IMR-90 (cell line): ENCODE data around the gene FAM149B1. TPM values are rescaled to one million over a fixed set of nuclear protein-coding genes. Genes with fewer than 3 reads are reported as not detected.

Experiments
- microRNA-seq, 2 experiments: library from miRNA; stranded (forward) in 1 of 2; unstranded in 1 of 2; fragments of 10-50 nt in 1 of 2; fragments of <30 nt in 1 of 2; gene quantifications in 1 of 2; microRNA quantifications in 1 of 2; one replicate each; pipeline versions ENCODE3 to v1.1.0; 2013 to 2020; ENCODE audit not compliant: insufficient read depth in 1 of 2, insufficient read length in 1 of 2, unreplicated experiment in 1 of 2
- polyA plus RNA-seq, 3 experiments: library from polyadenylated mRNA; depleted of rRNA; stranded (reverse); fragments of >200 nt; gene quantifications; 2 replicates each; pipeline ENCODE4 v1.2.3, GENCODE V29; 2012; ENCODE audit warnings: low replicate concordance in 1 of 3
- small RNA-seq, 5 experiments: library from RNA; depleted of rRNA; stranded (forward); fragments of <200 nt; gene quantifications; one replicate each; pipeline ENCODE3, GENCODE V24; 2012
- total RNA-seq: library from RNA; depleted of rRNA; stranded (reverse); fragments of >200 nt; gene quantifications from 2 replicates; pipeline ENCODE4 v1.2.3, GENCODE V29; 2012; rRNA removed

The FAM149B1 gene
- total and polyA plus RNA-seq, 2 of the 4 experiments (the other 2 are of a cell fraction) = 21.7 to 28.3 TPM

Small RNA genes within 50 kb of the gene (microRNA-seq; reads per million reads assigned to microRNA genes)
- not detected for gene RF00019 (ENCODE audit: insufficient read depth, insufficient read length)
- gene RNU6-833P (ENCODE audit: insufficient read depth, insufficient read length) = not detected
- gene SNORA11F (ENCODE audit: insufficient read depth, insufficient read length) = not detected

Small RNA genes within 50 kb of the gene (small RNA-seq; reads per million reads assigned to genes)
- gene RF00019 (0 reads per million in 5 experiments), gene RNU6-833P (0 reads per million in 5 experiments), gene SNORA11F (4.1 to 104 (median 9.9) reads per million in 5 experiments)

Other genes starting within 250 kb of the FAM149B1 start
- not detected in 2 replicates for gene PLA2G12B, start 213.3 kb upstream of the FAM149B1 start, total RNA-seq
- gene PLA2G12B, start 213.3 kb upstream of the FAM149B1 start, polyA plus RNA-seq (2012; rRNA removed) = not detected in 2 replicates
- gene P4HA1, start 71.3 kb upstream of the FAM149B1 start, total RNA-seq = 241 and 376 TPM in 2 replicates
- 133 and 178 TPM in 2 replicates for gene P4HA1, start 71.3 kb upstream of the FAM149B1 start, polyA plus RNA-seq (2012; rRNA removed)
- gene NUDT13, start 57.7 kb upstream of the FAM149B1 start, total RNA-seq = 0.90 and 1.1 TPM in 2 replicates
- 1.3 and 1.7 TPM in 2 replicates for gene NUDT13, start 57.7 kb upstream of the FAM149B1 start, polyA plus RNA-seq (2012; rRNA removed)
- gene ECD, start 111 bp upstream of the FAM149B1 start, total RNA-seq = 32.8 and 36.9 TPM in 2 replicates
- gene ECD, start 111 bp upstream of the FAM149B1 start, polyA plus RNA-seq (2012; rRNA removed) = 19.3 and 22.1 TPM in 2 replicates
- gene DNAJC9, start 79.1 kb downstream of the FAM149B1 start, total RNA-seq = 28.7 and 39.4 TPM in 2 replicates
- gene DNAJC9, start 79.1 kb downstream of the FAM149B1 start, polyA plus RNA-seq (2012; rRNA removed) = 17.9 and 20.0 TPM in 2 replicates
- 45.3 and 66.1 TPM in 2 replicates for gene MRPS16, start 84.5 kb downstream of the FAM149B1 start, total RNA-seq
- 62.4 and 75.5 TPM in 2 replicates for gene MRPS16, start 84.5 kb downstream of the FAM149B1 start, polyA plus RNA-seq (2012; rRNA removed)
- 0.18 and 0.28 TPM in 2 replicates for gene CFAP70, start 190.7 kb downstream of the FAM149B1 start, total RNA-seq
- 0.13 and 0.15 TPM in 2 replicates for gene CFAP70, start 190.7 kb downstream of the FAM149B1 start, polyA plus RNA-seq (2012; rRNA removed)
- 102 and 120 TPM in 2 replicates for gene ANXA7, start 245.9 kb downstream of the FAM149B1 start, total RNA-seq
- gene ANXA7, start 245.9 kb downstream of the FAM149B1 start, polyA plus RNA-seq (2012; rRNA removed) = 77.2 and 77.4 TPM in 2 replicates